ENCODE data around the gene TOMM40L. TPM values are rescaled to one million over a fixed set of nuclear protein-coding genes. Genes with fewer than 3 reads are reported as not detected.

The TOMM40L gene
- total and polyA plus RNA-seq, 2 experiments from 2014 or later: 11.4 to 14.5 TPM

- 33% methylated on average over 11 of the region's 11 CpGs for WGBS (ENCODE audit: low lambda C conversion rate, missing lambda C conversion rate)
- no peak overlapping the region for H3K27ac ChIP-seq
- no peaks in the 10 kb centered on the region for H3K9me2 ChIP-seq (replicated peaks; ENCODE audit: insufficient read depth)
- TF ChIP-seq EZH2 (IDR thresholded peaks at IDR 0.05; ENCODE audit: borderline replicate concordance) (no peak), CTCF (IDR thresholded peaks at IDR 0.05; ENCODE audit: poor library complexity) (peak; percentile 82), EZH2phosphoT487 (IDR thresholded peaks at IDR 0.05; ENCODE audit: low read depth, severe bottlenecking, unreplicated experiment) (no peak)
- peaks cover 10% of the 10 kb centered on the region for H3K36me3 ChIP-seq (replicated peaks; ENCODE audit: insufficient read depth, low read depth)
- H4K20me1 ChIP-seq (ENCODE audit: insufficient read depth, poor library complexity, severe bottlenecking): no peaks in the 10 kb centered on the region
- no peak overlapping the region for H3K4me2 ChIP-seq
- no peaks in the 10 kb centered on the region for H3K9me3 ChIP-seq (ENCODE audit: low read depth)
- peaks cover 4% of the 10 kb centered on the region for H3K4me1 ChIP-seq (ENCODE audit: insufficient read depth)
- DNase-seq (ENCODE audit: low spot score): peak; percentile 92
- no peak overlapping the region for H3K4me3 ChIP-seq
- no peaks in the 10 kb centered on the region for H3K27me3 ChIP-seq
- H3K79me2 ChIP-seq: peaks cover 18% of the 10 kb centered on the region
- no peak overlapping the region for H2AFZ ChIP-seq
Observed at GRCh38 chr1:161209790-161210409, 16.0 kb upstream of the TOMM40L start.

GRCh38 chr1:161214369-161214768 is 11.5 kb upstream of the TOMM40L start:
- H3K4me1 ChIP-seq (ENCODE audit: insufficient read depth): peaks cover 31% of the 10 kb centered on the region
- H3K27ac ChIP-seq: no peak overlapping the region
- H2AFZ ChIP-seq: no peak overlapping the region
- H3K4me2 ChIP-seq: no peak overlapping the region
- H3K27me3 ChIP-seq: no peaks in the 10 kb centered on the region
- H3K4me3 ChIP-seq: no peak overlapping the region
- H3K9me2 ChIP-seq (replicated peaks; ENCODE audit: insufficient read depth): no peaks in the 10 kb centered on the region
- peaks cover 14% of the 10 kb centered on the region for H3K79me2 ChIP-seq
- H3K9me3 ChIP-seq (ENCODE audit: low read depth): no peaks in the 10 kb centered on the region
- peaks cover 10% of the 10 kb centered on the region for H3K36me3 ChIP-seq (replicated peaks; ENCODE audit: insufficient read depth, low read depth)
- WGBS (ENCODE audit: low lambda C conversion rate, missing lambda C conversion rate): 95% methylated on average over 9 of the region's 9 CpGs
- no peak for TF ChIP-seq CTCF (IDR thresholded peaks at IDR 0.05; ENCODE audit: poor library complexity)
- no peak for TF ChIP-seq EZH2 (IDR thresholded peaks at IDR 0.05; ENCODE audit: borderline replicate concordance)
- no peak for TF ChIP-seq EZH2phosphoT487 (IDR thresholded peaks at IDR 0.05; ENCODE audit: low read depth, severe bottlenecking, unreplicated experiment)
- no peaks in the 10 kb centered on the region for H4K20me1 ChIP-seq (ENCODE audit: insufficient read depth, poor library complexity, severe bottlenecking)
- no peak for DNase-seq (ENCODE audit: low spot score)

- Histone ChIP-seq H3K79me2 (peaks cover 13% of the 10 kb centered on the region), H4K20me1 (ENCODE audit: insufficient read depth, poor library complexity, severe bottlenecking) (no peaks in the 10 kb centered on the region), H3K27me3 (no peaks in the 10 kb centered on the region), H3K9me3 (ENCODE audit: low read depth) (no peaks in the 10 kb centered on the region), H3K36me3 (replicated peaks; ENCODE audit: insufficient read depth, low read depth) (peaks cover 10% of the 10 kb centered on the region), H3K27ac (peak within 1 kb of the TSS; percentile 46), H2AFZ (no peak within 1 kb of the TSS), H3K9me2 (replicated peaks; ENCODE audit: insufficient read depth) (no peaks in the 10 kb centered on the region), H3K4me1 (ENCODE audit: insufficient read depth) (peaks cover 30% of the 10 kb centered on the region), H3K4me2 (no peak within 1 kb of the TSS), H3K4me3 (no peak within 1 kb of the TSS)
- DNase-seq (ENCODE audit: low spot score): no peak
- TF ChIP-seq EZH2 (IDR thresholded peaks at IDR 0.05; ENCODE audit: borderline replicate concordance) (no peak), CTCF (IDR thresholded peaks at IDR 0.05; ENCODE audit: poor library complexity) (no peak), EZH2phosphoT487 (IDR thresholded peaks at IDR 0.05; ENCODE audit: low read depth, severe bottlenecking, unreplicated experiment) (no peak)
- WGBS (ENCODE audit: low lambda C conversion rate, missing lambda C conversion rate): 98% methylated on average over 10 of the region's 10 CpGs
Observed at GRCh38 chr1:161215076-161215475, 10.8 kb upstream of the TOMM40L start, which contains the start of gene FCER1G. Gene FCER1G, plus strand, starts transcription at chr1:161215295. Its CDS starts 27 bp downstream, at chr1:161215322.

All from hepatocyte (in vitro differentiated cells).